Liver (tissue), 3 donors: ENCODE results near the gene MRC2.

ENCODE experiments used
- ATF3 ChIP-seq: IDR thresholded peaks from 2 replicates; pipeline ENCODE4 v1.6.1; 2016; ENCODE audit warnings: antibody characterized with exemption
- CTCF ChIP-seq: fragments of 150-350 bp; IDR thresholded peaks from 2 replicates; pipeline ENCODE4 v1.5.1; 2017; ENCODE audit warnings: improper control_type of control experiment, low read depth, low read length; ENCODE audit not compliant: missing input control
- FOXA1 ChIP-seq: IDR thresholded peaks from 2 replicates; pipeline ENCODE4 v1.6.1; 2016; ENCODE audit warnings: antibody characterized with exemption
- HNF4A ChIP-seq, 2 donors: conservative IDR thresholded peaks; 2 replicates each; pipeline ENCODE4 v1.6.1; 2016; ENCODE audit warnings: antibody characterized with exemption in 2 of 2, mild to moderate bottlenecking in 2 of 2
- HNF4G ChIP-seq: IDR thresholded peaks from 2 replicates; pipeline ENCODE4 v1.6.1; 2016; ENCODE audit warnings: antibody characterized with exemption
- JUND ChIP-seq, 2 donors: IDR thresholded peaks; 2 replicates each; pipeline ENCODE4 v1.6.1; 2016; ENCODE audit warnings: antibody characterized with exemption in 2 of 2
- RAD21 ChIP-seq, 2 donors: IDR thresholded peaks; 2 replicates each; pipeline ENCODE4 v1.6.1; 2016; ENCODE audit warnings: antibody characterized with exemption in 2 of 2, mild to moderate bottlenecking in 2 of 2
- SP1 ChIP-seq: IDR thresholded peaks from 2 replicates; pipeline ENCODE4 v1.6.1; 2018; ENCODE audit warnings: antibody characterized with exemption, mild to moderate bottlenecking
- TAF1 ChIP-seq: conservative IDR thresholded peaks from 2 replicates; pipeline ENCODE4 v1.6.1; 2016; ENCODE audit warnings: antibody characterized with exemption, mild to moderate bottlenecking
- YY1 ChIP-seq: IDR thresholded peaks from 2 replicates; pipeline ENCODE4 v1.6.1; 2016; ENCODE audit warnings: antibody characterized with exemption, mild to moderate bottlenecking
- TF ChIP-seq, protein P1 (sequence below): IDR thresholded peaks from 2 replicates; pipeline ENCODE4 v1.6.1; 2016; ENCODE audit warnings: antibody characterized with exemption
- TF ChIP-seq, protein P2 (sequence below): IDR thresholded peaks from 2 replicates; pipeline ENCODE4 v1.6.1; 2016; ENCODE audit warnings: antibody characterized with exemption, mild to moderate bottlenecking
- TF ChIP-seq, protein P3 (sequence below): IDR thresholded peaks from 2 replicates; pipeline ENCODE4 v1.6.1; 2016; ENCODE audit warnings: antibody characterized with exemption
- donor health status: healthy.
- donor health status: healthy.

DNA sequence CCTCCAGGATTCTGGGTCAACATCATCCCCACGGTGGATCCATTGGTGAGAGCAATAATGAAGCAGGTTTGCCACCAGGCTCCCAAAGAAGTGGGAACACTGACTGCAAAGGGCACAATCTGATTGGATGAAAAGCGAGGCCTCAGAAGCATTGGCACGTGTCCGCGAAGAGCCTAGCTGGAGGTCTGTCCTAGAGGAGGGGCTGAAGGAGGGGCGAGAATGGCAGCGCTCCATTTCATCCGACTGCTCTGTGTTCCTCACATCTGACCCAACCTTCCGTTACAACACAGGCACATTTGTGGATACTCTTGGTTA, 79.9 kb downstream of the MRC2 start:
- TF ChIP-seq HNF4A (conservative IDR thresholded peaks at IDR 0.05) = no peak
- no peak for TF ChIP-seq CTCF
- TF ChIP-seq, protein P1, sequence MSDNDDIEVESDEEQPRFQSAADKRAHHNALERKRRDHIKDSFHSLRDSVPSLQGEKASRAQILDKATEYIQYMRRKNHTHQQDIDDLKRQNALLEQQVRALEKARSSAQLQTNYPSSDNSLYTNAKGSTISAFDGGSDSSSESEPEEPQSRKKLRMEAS = no peak
- no peak for TF ChIP-seq SP1
- no peak for TF ChIP-seq RAD21 (IDR thresholded peaks at IDR 0.05)
- no peak for TF ChIP-seq FOXA1
- no peak for TF ChIP-seq TAF1
- TF ChIP-seq, protein P2, sequence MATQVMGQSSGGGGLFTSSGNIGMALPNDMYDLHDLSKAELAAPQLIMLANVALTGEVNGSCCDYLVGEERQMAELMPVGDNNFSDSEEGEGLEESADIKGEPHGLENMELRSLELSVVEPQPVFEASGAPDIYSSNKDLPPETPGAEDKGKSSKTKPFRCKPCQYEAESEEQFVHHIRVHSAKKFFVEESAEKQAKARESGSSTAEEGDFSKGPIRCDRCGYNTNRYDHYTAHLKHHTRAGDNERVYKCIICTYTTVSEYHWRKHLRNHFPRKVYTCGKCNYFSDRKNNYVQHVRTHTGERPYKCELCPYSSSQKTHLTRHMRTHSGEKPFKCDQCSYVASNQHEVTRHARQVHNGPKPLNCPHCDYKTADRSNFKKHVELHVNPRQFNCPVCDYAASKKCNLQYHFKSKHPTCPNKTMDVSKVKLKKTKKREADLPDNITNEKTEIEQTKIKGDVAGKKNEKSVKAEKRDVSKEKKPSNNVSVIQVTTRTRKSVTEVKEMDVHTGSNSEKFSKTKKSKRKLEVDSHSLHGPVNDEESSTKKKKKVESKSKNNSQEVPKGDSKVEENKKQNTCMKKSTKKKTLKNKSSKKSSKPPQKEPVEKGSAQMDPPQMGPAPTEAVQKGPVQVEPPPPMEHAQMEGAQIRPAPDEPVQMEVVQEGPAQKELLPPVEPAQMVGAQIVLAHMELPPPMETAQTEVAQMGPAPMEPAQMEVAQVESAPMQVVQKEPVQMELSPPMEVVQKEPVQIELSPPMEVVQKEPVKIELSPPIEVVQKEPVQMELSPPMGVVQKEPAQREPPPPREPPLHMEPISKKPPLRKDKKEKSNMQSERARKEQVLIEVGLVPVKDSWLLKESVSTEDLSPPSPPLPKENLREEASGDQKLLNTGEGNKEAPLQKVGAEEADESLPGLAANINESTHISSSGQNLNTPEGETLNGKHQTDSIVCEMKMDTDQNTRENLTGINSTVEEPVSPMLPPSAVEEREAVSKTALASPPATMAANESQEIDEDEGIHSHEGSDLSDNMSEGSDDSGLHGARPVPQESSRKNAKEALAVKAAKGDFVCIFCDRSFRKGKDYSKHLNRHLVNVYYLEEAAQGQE = no peak
- TF ChIP-seq, protein P3, sequence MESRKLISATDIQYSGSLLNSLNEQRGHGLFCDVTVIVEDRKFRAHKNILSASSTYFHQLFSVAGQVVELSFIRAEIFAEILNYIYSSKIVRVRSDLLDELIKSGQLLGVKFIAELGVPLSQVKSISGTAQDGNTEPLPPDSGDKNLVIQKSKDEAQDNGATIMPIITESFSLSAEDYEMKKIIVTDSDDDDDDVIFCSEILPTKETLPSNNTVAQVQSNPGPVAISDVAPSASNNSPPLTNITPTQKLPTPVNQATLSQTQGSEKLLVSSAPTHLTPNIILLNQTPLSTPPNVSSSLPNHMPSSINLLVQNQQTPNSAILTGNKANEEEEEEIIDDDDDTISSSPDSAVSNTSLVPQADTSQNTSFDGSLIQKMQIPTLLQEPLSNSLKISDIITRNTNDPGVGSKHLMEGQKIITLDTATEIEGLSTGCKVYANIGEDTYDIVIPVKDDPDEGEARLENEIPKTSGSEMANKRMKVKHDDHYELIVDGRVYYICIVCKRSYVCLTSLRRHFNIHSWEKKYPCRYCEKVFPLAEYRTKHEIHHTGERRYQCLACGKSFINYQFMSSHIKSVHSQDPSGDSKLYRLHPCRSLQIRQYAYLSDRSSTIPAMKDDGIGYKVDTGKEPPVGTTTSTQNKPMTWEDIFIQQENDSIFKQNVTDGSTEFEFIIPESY = no peak
- TF ChIP-seq YY1 = no peak
- no peak for TF ChIP-seq HNF4G
- no peak for TF ChIP-seq JUND (IDR thresholded peaks at IDR 0.05)
- no peak for TF ChIP-seq ATF3
